HG03432 (cell line): Measurements from ENCODE around the gene SPTBN4.
"Not testable (repeated sequence)": the region's sequence is repeated elsewhere in the genome, so short reads cannot be mapped to it uniquely, and the experiment has no call there.

Source experiments
- ATAC-seq: cut with Tn5 transposase; IDR thresholded peaks from one replicate; pipeline ENCODE4 v1.9.1; 2021; ENCODE audit warnings: mild to moderate bottlenecking, moderate library complexity; ENCODE audit not compliant: unreplicated experiment

Gene SPTBN4

GRCh38 chr19:40466985-40467734, at the start of gene SPTBN4:
SPTBN4 (plus strand) TSS chr19:40467001; CDS start chr19:40472622, 5,621 bp downstream.
- ATAC-seq: no peak

- ATAC-seq: no peak
Observed at GRCh38 chr19:40417643-40417981, 49.2 kb upstream of the SPTBN4 start.

- no peak for ATAC-seq
Observed at GRCh38 chr19:40418040-40418439, 48.8 kb upstream of the SPTBN4 start.

- ATAC-seq: no peak
Observed at GRCh38 chr19:40419066-40419612, 47.7 kb upstream of the SPTBN4 start.

GRCh38 chr19:40419780-40420179, 47.0 kb upstream of the SPTBN4 start:
- ATAC-seq: no peak

GRCh38 chr19:40420451-40420765, 46.4 kb upstream of the SPTBN4 start:
- no peak for ATAC-seq

- peak; percentile 39 for ATAC-seq
Observed at GRCh38 chr19:40420766-40421765, 45.7 kb upstream of the SPTBN4 start.

- no peak for ATAC-seq
Observed at GRCh38 chr19:40421993-40422747, 44.6 kb upstream of the SPTBN4 start.

- ATAC-seq: no peak
Observed at GRCh38 chr19:40422748-40423566, 43.8 kb upstream of the SPTBN4 start.

- no peak for ATAC-seq
Observed at GRCh38 chr19:40423938-40424337, 42.9 kb upstream of the SPTBN4 start.

GRCh38 chr19:40424637-40425449, 42.0 kb upstream of the SPTBN4 start:
- ATAC-seq: no peak

- ATAC-seq: peak; percentile 81
Observed at GRCh38 chr19:40425450-40426287, 41.1 kb upstream of the SPTBN4 start, which contains the start of gene SERTAD1. SERTAD1 (minus strand) TSS chr19:40425992; CDS start chr19:40423546, 2,446 bp downstream.

GRCh38 chr19:40428197-40428596, 38.6 kb upstream of the SPTBN4 start:
- ATAC-seq: not testable (repeated sequence)

- ATAC-seq: not testable (repeated sequence)
Observed at GRCh38 chr19:40430242-40430641, 36.6 kb upstream of the SPTBN4 start.

GRCh38 chr19:40431698-40432097, 35.1 kb upstream of the SPTBN4 start:
- ATAC-seq: no peak

- not testable (repeated sequence) for ATAC-seq
Observed at GRCh38 chr19:40432760-40433159, 34.0 kb upstream of the SPTBN4 start.

GRCh38 chr19:40433391-40434216, 33.2 kb upstream of the SPTBN4 start:
- peak; percentile 64 for ATAC-seq
